K562 (cell line): ENCODE measurements around the gene PODXL.
A peak's percentile ranks its signal among the peaks of the same experiment; 100 is the strongest.

ENCODE experiments used
- EHMT2 ChIP-seq: fragments of 450-650 bp; IDR thresholded peaks from 2 replicates; pipeline ENCODE4 v1.6.1; 2018; ENCODE audit warnings: antibody characterized with exemption
- EP300 ChIP-seq: IDR thresholded peaks from 2 replicates; pipeline ENCODE4 v1.6.1; 2012; ENCODE audit warnings: low read length, improper control_type of control experiment
- HOXB6 ChIP-seq: fragments of 250-450 bp; sonication (Bioruptor Pico); IDR thresholded peaks from 2 replicates; pipeline ENCODE4 v1.5.1; 2022; ENCODE audit warnings: mild to moderate bottlenecking, borderline replicate concordance
- ZNF277 ChIP-seq: fragments of 250-450 bp; sonication (Bioruptor Pico); IDR thresholded peaks from 2 replicates; pipeline ENCODE4 v1.8.0; 2022; ENCODE audit warnings: inconsistent platforms, mild to moderate bottlenecking, moderate library complexity, borderline replicate concordance
- TF ChIP-seq, protein P1 (sequence below), 3 experiments: IDR thresholded peaks in 2 of 3; conservative IDR thresholded peaks in 1 of 3; 2 replicates each; pipeline ENCODE4 v1.5.1; 2011 to 2012; ENCODE audit warnings: low read length in 3 of 3, mild to moderate bottlenecking in 3 of 3, control low read depth in 2 of 3, improper control_type of control experiment in 1 of 3, inconsistent platforms in 1 of 3, low read depth in 1 of 3, mixed read lengths in 1 of 3, moderate library complexity in 1 of 3; ENCODE audit not compliant: insufficient read depth in 2 of 3

- no peak for TF ChIP-seq ZNF277 (CRISPR knock-in tag)
- TF ChIP-seq EP300: no peak
- no peak for TF ChIP-seq EHMT2
- TF ChIP-seq HOXB6 (CRISPR knock-in tag): no peak
- TF ChIP-seq, protein P1, sequence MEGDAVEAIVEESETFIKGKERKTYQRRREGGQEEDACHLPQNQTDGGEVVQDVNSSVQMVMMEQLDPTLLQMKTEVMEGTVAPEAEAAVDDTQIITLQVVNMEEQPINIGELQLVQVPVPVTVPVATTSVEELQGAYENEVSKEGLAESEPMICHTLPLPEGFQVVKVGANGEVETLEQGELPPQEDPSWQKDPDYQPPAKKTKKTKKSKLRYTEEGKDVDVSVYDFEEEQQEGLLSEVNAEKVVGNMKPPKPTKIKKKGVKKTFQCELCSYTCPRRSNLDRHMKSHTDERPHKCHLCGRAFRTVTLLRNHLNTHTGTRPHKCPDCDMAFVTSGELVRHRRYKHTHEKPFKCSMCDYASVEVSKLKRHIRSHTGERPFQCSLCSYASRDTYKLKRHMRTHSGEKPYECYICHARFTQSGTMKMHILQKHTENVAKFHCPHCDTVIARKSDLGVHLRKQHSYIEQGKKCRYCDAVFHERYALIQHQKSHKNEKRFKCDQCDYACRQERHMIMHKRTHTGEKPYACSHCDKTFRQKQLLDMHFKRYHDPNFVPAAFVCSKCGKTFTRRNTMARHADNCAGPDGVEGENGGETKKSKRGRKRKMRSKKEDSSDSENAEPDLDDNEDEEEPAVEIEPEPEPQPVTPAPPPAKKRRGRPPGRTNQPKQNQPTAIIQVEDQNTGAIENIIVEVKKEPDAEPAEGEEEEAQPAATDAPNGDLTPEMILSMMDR (IDR thresholded peaks at IDR 0.05 in 2 of 3, conservative IDR thresholded peaks at IDR 0.05 in 1 of 3; ENCODE audit: insufficient read depth in 2 of 3, low read depth in 1 of 3, low read length in 3 of 3): peak; percentile 99
Measured at GRCh38 chr7:131546583-131547141, 9.8 kb downstream of the PODXL start.
